K562 (cell line): ENCODE measurements around the gene PGGHG. TPM values are rescaled to one million over a fixed set of nuclear protein-coding genes. Genes with fewer than 3 reads are reported as not detected.

Experiments
- ATF7 ChIP-seq: fragments of 450-650 bp; IDR thresholded peaks from 2 replicates; pipeline ENCODE4 v1.7.1; 2014; ENCODE audit warnings: mild to moderate bottlenecking, moderate library complexity
- CREB1 ChIP-seq, 2 experiments: sonication (generic) in 1 of 2; formaldehyde crosslinking in 1 of 2; IDR thresholded peaks; 2 replicates each; pipeline versions ENCODE4 v1.6.1 to v1.8.0; 2012 to 2022; ENCODE audit warnings: inconsistent platforms in 1 of 2, mild to moderate bottlenecking in 1 of 2, missing genetic modification reagents in 1 of 2, moderate library complexity in 1 of 2
- FOXM1 ChIP-seq, 2 experiments: fragments of 450-650 bp in 1 of 2; sonication (generic) in 1 of 2; formaldehyde crosslinking in 1 of 2; IDR thresholded peaks; 2 replicates each; pipeline versions ENCODE4 v1.6.1 to v1.9.0; 2017 to 2022; ENCODE audit warnings: low read depth in 2 of 2, mild to moderate bottlenecking in 2 of 2, missing genetic modification reagents in 1 of 2, moderate library complexity in 1 of 2
- NR2C1 ChIP-seq, 2 experiments: fragments of 450-650 bp; IDR thresholded peaks; 2 replicates each; pipeline ENCODE4 v1.6.1; 2017; ENCODE audit warnings: mild to moderate bottlenecking in 2 of 2, antibody characterized with exemption in 1 of 2, inconsistent platforms in 1 of 2, missing compliant biosample characterization in 1 of 2, missing genetic modification characterization in 1 of 2
- NRF1 ChIP-seq, 2 experiments: fragments of 450-650 bp; IDR thresholded peaks in 1 of 2; conservative IDR thresholded peaks in 1 of 2; 2 replicates each; pipeline ENCODE4 v1.6.1; 2014; ENCODE audit warnings: mild to moderate bottlenecking in 2 of 2
- RCOR1 ChIP-seq, 2 experiments: IDR thresholded peaks; 2 replicates each; pipeline ENCODE4 v1.6.1; 2012; ENCODE audit warnings: low read depth in 2 of 2, low read length in 2 of 2, borderline replicate concordance in 1 of 2, improper control_type of control experiment in 1 of 2
- SETDB1 ChIP-seq: IDR thresholded peaks from one replicate; pipeline ENCODE4 v1.6.1; 2012; ENCODE audit warnings: low read length, control low read depth, inconsistent platforms
- TAL1 ChIP-seq: fragments of 450-650 bp; IDR thresholded peaks from 2 replicates; pipeline ENCODE4 v1.6.1; 2016; ENCODE audit warnings: mild to moderate bottlenecking
- ZBTB12 ChIP-seq: fragments of 250-450 bp; sonication (Bioruptor Pico); IDR thresholded peaks from 2 replicates; pipeline ENCODE4 v1.4.0; 2020
- ZBTB2 ChIP-seq: fragments of 450-650 bp; IDR thresholded peaks from 2 replicates; pipeline ENCODE4 v1.6.1; 2016; ENCODE audit warnings: antibody characterized with exemption
- ZNF311 ChIP-seq: fragments of 250-450 bp; sonication (Bioruptor Pico); IDR thresholded peaks from 2 replicates; pipeline ENCODE4 v1.4.0; 2020; ENCODE audit warnings: mild to moderate bottlenecking, moderate library complexity
- polyA plus RNA-seq, 8 experiments: library from polyadenylated mRNA; depleted of rRNA in 4 of 8; stranded (reverse) in 5 of 8; unstranded in 3 of 8; fragments of >200 nt; fragmentation: Nextera tagmentation in 2 of 8; fragmentation: Illumina TruSeq in 1 of 8; extraction: Ambion mirVana in 2 of 8; extraction: Trizol in 1 of 8; gene quantifications; 2 replicates each; pipeline versions ENCODE4 v1.2.1 to v1.2.3, GENCODE V29; 2011 to 2014; ENCODE audit warnings: inconsistent platforms in 1 of 8, missing spikeins in 1 of 8
- total RNA-seq, 7 experiments: library from RNA; depleted of rRNA in 6 of 7; stranded (reverse); fragments of >200 nt in 6 of 7; fragmentation: Illumina TruSeq in 2 of 7; extraction: Trizol in 2 of 7; gene quantifications; 2 replicates each; pipeline versions ENCODE4 v1.2.1 to v1.2.3, GENCODE V29; 2011 to 2021; ENCODE audit warnings: low replicate concordance in 1 of 7
- TF ChIP-seq, protein P1 (sequence below): fragments of 450-650 bp; formaldehyde crosslinking; IDR thresholded peaks from 2 replicates; pipeline ENCODE4 v1.4.0; 2020; ENCODE audit warnings: mild to moderate bottlenecking, mixed read lengths

Gene PGGHG
- total and polyA plus RNA-seq, 9 of the 15 experiments (the other 6 are each of a cell fraction or from before 2014, with no cell fraction given) = 0.38 to 85.1 (median 18.1) TPM

DNA sequence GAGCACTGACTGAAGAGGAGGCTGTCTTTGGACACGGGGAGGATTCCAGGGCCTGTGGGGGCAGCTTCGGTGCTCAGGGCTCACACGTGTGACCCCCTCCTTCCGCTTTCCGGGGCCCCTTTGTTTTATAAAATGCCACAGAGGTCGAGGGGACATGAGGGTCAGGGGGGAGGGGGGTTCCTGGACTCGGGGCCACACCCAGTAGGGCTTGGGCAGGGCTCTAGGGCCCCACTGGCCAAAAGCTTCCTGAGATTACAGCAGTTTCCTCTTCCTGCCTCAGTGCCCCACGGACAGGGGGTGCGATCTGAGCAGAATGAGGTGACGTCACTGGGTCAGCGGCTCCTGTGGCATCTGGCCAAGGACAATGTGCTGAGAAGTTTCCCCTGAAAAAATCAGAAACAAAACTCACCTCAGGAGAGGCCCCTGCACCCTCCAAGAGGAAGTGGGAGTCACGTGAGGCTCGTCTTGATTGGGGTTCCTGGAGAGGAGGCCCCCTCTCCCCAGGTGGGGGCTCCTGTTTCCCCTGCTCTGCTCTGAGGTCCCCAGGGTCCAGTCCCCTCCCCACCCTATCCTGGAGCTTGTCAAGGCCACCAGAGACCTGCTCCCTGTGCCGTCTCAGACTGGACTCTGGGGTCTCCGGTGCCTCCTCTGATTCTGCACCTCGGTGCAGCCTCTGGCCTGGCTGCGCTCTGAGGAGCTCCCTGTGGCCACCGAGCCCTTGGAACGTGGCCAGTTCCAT lies 38.1 kb downstream of the PGGHG start (continued):
- TF ChIP-seq ZBTB2 = peak; percentile 43; the same call in 1 of the 2 replicates
- TF ChIP-seq, protein P1, sequence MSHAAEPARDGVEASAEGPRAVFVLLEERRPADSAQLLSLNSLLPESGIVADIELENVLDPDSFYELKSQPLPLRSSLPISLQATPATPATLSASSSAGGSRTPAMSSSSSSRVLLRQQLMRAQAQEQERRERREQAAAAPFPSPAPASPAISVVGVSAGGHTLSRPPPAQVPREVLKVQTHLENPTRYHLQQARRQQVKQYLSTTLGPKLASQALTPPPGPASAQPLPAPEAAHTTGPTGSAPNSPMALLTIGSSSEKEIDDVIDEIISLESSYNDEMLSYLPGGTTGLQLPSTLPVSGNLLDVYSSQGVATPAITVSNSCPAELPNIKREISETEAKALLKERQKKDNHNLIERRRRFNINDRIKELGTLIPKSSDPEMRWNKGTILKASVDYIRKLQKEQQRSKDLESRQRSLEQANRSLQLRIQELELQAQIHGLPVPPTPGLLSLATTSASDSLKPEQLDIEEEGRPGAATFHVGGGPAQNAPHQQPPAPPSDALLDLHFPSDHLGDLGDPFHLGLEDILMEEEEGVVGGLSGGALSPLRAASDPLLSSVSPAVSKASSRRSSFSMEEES (CRISPR knock-in tag) = peak; percentile 94
- no peak for TF ChIP-seq NR2C1 (IDR thresholded peaks at IDR 0.05)
- TF ChIP-seq NR2C1 (tag; IDR thresholded peaks at IDR 0.05) = peak; percentile 49
- TF ChIP-seq ATF7 = peak; percentile 98
- no peak for TF ChIP-seq FOXM1 (IDR thresholded peaks at IDR 0.05; ENCODE audit: low read depth)
- TF ChIP-seq FOXM1 (CRISPR knock-in tag; IDR thresholded peaks at IDR 0.05; ENCODE audit: low read depth) = peak; percentile 36; the same call in 1 of the 2 replicates
- peak; percentile 22 to 34; a peak in 1 of 4 replicates for TF ChIP-seq RCOR1 (IDR thresholded peaks at IDR 0.05; ENCODE audit: borderline replicate concordance in 1 of 2, low read depth in 2 of 2, low read length in 2 of 2)
- TF ChIP-seq ZBTB12 (CRISPR knock-in tag) = 0 out of 2 replicates have a peak, but pooled peaks have one; percentile 47
- TF ChIP-seq ZNF311 (CRISPR knock-in tag) = peak; percentile 72; the same call in 1 of the 2 replicates
- TF ChIP-seq NRF1 (conservative IDR thresholded peaks at IDR 0.05 in 1 of 2, IDR thresholded peaks at IDR 0.05 in 1 of 2) = peak in 1 of 2 experiments; percentile 33; a peak in 1 of 4 replicates
- no peak for TF ChIP-seq TAL1
- TF ChIP-seq CREB1 (IDR thresholded peaks at IDR 0.05) = peak; percentile 41; the same call in 1 of the 2 replicates
- TF ChIP-seq CREB1 (CRISPR knock-in tag; IDR thresholded peaks at IDR 0.05) = peak; percentile 56; the same call in 1 of the 2 replicates
- TF ChIP-seq SETDB1 = no peak
